ENCODE results near the gene MAPK6.

DNA sequence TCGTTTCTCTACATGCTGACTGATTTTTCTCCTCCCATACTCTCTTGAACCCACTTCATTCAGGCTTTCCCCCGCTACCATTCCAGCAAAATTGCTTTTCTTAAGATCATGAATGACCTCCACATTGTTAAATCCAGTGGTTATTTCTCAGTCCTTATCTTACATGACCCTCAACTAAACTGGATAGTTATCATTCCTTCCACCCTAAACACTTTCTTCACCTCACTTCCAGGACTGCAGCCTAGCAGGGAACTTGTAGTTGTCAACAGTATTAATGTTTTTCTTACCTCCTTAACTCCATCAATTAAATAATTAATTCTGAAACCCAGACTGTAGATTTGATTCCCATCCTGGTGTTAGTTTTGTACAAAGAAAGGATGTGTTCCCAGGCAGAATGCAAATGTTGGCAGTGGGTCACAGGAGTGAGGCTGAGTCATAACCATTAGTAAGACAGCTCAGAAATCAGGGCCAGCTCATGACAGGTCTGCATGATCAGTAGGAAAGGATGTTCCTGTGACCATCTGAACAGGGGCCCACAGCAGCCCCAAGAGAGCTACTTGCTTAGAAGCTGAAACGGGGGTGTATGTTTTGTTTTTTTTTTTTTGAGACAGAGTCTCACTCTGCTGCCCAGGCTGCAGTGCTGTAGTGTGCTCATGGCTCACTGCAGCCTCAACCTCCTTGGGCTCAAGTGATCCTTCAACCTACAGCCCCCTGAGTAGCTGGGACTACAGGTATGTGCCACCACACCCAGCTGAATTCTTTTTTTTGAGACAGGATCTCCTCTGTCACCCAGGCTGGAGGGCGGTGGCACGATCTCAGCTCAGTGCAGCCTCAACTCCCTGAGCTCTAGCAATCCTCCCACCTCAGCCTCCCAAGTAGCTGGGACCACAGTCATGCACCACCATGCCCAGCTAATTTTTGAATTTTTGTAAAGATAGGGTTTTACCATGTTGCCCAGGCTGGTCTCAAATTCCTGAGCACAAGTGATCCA lies 84.5 kb downstream of the MAPK6 start:
- TF ChIP-seq, protein P1, sequence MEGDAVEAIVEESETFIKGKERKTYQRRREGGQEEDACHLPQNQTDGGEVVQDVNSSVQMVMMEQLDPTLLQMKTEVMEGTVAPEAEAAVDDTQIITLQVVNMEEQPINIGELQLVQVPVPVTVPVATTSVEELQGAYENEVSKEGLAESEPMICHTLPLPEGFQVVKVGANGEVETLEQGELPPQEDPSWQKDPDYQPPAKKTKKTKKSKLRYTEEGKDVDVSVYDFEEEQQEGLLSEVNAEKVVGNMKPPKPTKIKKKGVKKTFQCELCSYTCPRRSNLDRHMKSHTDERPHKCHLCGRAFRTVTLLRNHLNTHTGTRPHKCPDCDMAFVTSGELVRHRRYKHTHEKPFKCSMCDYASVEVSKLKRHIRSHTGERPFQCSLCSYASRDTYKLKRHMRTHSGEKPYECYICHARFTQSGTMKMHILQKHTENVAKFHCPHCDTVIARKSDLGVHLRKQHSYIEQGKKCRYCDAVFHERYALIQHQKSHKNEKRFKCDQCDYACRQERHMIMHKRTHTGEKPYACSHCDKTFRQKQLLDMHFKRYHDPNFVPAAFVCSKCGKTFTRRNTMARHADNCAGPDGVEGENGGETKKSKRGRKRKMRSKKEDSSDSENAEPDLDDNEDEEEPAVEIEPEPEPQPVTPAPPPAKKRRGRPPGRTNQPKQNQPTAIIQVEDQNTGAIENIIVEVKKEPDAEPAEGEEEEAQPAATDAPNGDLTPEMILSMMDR (IDR thresholded peaks at IDR 0.05; ENCODE audit: low read length), result no peak
- no peak for TF ChIP-seq EZH2 (IDR thresholded peaks at IDR 0.05; ENCODE audit: borderline replicate concordance, low read length)
